NCI-H1694 (cell line): ENCODE measurements around the gene SCN4A.
"Not testable (repeated sequence)": the region's sequence is repeated elsewhere in the genome, so short reads cannot be mapped to it uniquely, and the experiment has no call there.

Experiments used
- DNase-seq: peaks from one replicate; lab custom pipeline; 2025; lab: John Stamatoyannopoulos, UW

Gene SCN4A

DNA sequence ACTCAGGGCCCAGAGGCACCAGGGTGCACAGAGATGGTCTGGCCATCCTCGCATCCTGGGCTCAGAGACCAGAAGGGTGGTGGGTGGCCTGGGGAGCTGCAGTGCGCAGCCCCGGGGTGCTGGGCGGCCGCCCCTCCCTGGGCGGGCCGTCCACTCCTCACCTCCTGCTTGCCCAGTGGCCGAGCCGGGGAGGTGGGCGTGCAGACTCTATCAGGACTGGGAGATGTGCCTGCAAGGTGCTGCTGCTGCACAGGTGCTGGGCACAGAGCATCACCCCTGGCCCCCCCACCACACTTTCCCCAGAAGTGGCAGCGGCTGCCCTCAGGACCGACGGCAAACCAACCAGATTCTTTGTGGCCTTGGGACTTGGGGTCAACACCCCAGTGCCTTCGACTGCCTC is at the start of gene SCN4A:
TSS of gene SCN4A (minus strand) at position 123 of the 400 bp plus-strand sequence. CDS start at position 46, 77 bp downstream.
- no peak for DNase-seq

DNA sequence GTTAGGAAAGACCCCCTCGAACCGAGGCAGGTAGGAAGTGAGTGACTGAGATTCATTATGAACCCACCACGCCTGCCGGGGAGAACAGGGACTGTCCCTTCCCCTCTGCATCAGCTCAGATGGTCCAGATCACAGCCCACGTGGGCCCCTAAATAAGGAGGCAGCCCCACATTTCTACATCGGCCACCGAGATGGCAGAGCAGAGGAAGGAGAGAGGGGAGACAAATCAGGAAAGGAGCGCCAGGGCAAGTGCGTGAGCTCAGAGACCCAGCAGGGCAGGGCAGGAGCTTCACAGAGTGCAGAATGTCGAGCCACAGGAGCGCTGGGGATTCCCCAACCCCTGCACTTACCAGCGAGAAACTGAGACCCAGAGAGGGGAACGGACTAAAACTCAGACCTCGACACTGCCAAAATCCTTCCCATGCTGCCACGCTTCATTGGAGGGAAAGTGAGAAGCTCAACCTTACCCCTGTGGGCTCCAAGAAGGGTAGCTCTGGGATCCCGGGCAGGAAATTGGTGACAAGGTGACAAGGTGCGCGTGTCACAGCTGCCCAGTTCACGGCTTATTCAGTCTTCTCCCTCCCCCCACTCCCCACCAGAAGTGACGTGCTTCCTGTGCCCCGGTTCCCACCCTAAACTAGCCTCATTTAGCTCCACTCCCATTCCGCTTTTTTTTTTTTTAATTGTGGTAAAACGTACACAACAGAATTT is 47.5 kb upstream of the SCN4A start, which contains the start of gene ICAM2:
TSS of gene ICAM2 (minus strand) at position 578 of the 711 bp plus-strand sequence. CDS start 13,942 bp downstream, outside the sequence.
- DNase-seq, result no peak

DNA sequence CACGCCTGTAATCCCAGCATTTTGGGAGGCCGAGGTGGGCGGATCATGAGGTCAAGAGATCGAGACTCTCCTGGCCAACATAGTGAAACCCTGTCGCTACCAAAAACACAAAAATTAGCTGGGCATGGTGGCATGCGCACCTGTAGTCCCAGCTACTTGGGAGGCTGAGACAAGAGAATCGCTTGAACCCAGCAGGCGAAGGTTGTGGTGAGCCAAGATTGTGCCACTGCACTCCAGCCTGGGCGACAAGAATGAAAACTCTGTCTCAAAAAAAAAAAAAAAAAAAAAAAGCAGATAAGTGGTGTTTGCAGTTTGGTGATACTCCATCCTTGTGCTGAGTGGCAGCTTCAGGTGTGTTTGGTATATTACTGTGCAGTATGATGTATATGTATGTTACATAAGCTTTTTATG is 46.8 kb upstream of the SCN4A start:
- DNase-seq, result not testable (repeated sequence)

DNA sequence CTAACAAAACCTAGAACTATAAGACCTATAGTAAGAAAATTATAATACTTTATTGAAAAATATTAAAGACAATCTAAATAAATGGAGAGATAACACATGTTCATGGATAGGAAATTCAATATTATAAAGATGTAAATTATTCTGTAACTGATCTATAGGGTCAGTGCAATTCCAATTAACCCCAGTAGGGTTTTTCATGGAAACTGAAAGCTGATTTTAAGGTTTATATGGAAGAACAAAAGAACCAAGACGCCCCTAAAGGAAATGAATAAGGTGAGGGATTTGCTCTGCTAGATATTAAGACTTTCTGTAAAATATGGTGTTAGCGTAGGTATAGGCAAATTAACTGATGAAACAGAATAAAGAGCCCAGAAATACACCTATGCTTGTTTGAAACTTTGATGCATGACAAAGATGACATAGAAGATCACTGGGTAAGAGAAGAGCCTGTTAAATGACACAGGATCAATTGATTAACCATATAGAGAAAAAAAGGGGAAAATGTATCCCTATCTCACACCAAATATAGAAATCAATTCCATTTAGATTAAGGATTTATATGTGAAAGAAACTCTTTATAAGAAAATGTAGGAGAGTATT is 44.8 kb upstream of the SCN4A start:
- no peak for DNase-seq

DNA sequence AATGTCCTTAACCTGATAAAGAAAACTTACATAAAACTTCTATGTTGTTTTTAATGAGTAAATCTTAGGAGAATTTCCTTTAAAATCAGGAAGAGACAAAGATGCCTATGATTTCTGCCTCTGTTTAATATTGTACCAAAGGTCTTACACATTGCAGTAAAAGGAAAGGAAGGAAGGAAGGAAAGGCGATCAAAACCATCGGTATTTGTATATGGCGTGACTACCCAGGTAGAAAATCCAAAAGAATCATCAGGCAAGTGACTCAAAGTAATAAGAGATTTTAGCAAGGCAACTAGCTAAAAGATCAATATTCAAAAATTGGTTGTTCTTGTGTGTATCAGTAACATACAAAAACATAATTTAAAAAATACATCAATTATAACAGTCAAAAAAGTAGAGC is 44.3 kb upstream of the SCN4A start:
- DNase-seq, result no peak

DNA sequence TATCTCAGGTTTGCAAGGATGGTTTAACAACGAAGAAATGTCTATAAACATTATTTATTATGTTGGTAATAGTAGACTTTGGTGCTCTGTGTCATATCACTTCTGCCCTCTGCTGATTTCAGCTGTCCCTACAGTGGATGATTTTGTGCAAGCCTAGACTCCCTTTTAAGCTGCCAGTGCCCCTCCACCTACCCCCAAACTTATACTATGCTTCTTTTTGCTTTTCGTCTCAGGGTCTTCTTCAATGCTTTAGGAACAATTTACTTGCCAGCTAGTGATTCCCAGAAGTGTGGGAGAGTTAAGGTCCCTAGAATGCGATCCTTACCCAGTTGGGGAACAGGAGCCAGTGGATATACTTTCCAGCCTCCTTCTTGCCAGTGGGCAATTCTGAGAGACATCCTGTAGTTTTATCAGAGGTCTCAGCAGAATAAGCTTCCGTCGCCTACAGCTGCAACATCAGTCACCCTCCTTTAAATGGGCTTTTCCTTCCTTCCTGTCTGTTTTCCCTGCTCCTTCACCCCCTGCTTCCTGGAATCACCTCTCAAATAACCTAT is 43.6 kb upstream of the SCN4A start:
- DNase-seq, result no peak

DNA sequence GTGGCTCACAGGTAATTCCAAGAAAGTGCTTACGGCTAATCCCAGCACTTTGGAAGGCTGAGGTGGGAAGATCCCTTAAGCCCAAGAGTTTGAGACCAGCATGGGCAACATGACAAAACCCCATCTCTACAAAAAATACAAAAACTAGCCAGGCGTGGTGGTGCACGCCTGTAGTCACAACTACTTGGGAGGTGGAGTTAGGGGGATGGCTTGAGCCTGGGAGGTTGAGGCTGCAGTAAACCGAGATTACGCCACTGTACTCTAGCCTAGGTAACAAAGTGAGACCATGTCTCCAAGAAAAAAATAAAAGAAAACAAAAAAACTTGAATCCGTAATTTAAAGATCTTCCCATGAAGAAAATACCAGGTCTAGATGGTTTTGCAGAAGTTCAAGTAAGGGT is 42.7 kb upstream of the SCN4A start:
- DNase-seq, result no peak

DNA sequence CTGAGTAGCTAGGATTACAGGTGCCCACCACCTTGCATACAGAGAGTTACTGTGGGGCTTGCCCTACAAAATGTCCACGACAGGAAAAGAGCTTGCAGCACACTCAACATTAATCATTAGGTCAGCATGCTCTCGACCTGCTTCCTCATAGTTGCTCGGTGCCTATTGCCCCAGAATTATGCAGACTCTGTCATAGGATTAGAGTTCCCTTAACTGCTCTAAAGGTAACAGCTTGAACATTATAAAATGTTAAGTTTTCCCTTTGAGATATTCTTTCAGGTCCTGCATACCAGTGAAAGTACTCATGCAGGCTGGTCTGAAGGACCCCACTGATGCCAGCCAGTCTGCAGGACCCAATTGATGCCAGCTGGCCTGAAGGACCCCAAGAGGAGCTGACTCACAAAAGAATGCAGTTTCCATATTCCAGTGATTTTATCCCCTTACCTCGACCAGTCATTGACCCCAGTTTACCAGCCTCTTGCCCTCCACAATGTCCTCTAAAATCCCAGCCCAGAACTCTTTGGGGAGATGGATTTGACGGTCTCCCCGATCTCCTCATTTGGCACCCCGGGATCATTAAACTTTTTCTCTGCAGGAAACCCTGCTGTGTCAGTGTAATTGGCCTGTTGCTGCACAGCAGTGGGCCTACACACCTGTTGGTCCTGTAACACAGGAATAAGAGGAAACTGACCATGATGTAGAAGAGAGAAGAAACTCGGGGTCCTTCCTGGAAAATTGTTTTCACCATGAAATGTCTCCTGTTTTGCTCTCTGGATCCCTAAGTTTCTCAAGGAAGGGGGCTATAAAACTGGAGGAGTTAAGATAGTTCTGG is 37.1 kb upstream of the SCN4A start:
- DNase-seq, result no peak

DNA sequence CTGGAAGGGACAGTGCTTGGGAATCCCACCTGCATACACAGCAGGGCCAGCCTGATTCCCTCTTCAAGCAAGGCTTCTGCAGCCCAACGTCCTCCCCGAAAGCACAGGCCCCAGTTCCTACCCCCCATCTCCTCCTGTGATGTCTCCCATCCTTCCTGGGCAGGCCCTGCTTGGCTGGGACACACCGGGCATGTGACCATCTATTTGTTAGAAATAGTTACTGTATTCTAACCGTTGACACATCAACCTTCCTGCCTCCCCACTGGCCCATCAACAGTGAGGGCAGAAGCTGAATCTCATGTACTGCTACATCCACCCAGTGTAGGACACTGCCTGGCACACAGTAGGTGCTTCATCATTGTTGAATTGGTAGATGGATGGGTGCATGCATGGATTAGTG is 36.1 kb upstream of the SCN4A start:
- no peak for DNase-seq

DNA sequence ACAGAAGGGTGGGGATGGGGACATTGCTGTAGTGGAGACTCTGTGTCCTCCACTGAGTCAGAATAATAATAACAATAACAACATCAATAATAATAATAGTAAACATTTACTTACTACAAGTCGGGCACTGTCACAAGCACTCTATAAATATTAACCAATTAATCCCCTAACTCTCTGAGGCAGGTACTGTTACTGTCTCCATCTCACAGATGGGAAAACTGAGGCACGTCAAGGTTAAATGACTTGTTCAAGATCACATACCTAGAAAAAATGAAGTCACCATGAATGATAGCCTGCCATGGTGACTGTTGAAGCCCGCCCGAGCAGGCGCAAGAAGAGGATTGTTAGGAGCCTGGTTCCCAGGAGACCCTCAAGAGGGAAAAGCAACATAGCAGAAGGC is 35.6 kb upstream of the SCN4A start:
- DNase-seq, result no peak

DNA sequence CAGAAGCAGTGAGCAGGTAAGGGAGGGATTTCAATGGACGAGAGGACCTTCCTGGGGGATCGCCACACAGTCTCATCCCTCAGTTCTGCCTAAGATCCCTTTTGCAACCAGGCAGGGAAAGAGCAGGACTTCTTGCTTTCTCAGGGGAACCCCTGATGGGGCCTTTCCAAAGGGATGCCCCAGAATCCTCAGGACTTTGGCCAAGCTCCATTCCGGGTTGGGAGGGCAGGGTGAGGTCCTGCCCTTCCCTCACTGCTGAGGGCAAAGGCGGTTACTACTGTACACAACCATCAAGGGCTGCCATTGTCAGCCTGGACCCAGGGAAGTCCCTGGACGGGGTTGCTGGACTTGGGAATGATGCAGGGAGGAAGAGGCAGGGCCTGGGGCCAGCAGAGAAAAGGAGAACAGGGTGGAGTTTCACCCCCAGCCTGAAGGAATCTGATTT is 35.1 kb upstream of the SCN4A start:
- DNase-seq, result no peak

DNA sequence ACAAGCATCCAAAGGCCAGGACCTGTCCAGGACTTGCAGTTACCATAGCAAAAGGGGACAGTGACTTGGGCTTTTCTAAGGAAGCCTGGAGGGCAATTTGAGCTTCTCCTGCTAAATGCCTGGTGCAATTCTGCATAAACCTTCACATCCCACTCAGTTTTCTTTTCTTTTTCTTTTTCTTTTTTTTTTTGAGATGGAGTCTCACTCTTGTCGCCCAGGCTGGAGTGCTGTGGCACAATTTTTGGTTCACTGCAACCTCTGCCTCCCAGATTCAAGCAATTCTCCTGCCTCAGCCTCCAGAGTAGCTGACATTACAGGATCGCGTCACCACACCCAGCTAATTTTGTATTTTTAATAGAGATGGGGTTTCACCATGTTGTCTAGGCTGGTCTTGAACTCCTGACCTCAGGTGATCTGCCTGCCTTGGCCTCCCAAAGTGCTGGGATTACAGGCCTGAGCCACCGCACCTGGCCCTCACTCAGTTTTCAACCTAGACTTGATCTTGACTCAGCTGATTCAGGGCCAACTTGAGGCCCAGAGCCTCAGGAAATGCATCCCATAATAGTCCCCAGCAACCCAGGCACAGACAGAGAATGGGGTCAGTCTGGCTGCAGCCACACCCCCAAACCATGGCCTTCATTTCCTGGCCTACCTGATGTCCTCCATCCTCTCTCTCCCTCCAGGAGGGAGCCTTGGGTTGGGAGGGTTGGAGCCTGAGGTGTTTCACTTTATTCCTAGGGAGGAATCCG is 34.5 kb upstream of the SCN4A start:
- DNase-seq, result not testable (repeated sequence)

DNA sequence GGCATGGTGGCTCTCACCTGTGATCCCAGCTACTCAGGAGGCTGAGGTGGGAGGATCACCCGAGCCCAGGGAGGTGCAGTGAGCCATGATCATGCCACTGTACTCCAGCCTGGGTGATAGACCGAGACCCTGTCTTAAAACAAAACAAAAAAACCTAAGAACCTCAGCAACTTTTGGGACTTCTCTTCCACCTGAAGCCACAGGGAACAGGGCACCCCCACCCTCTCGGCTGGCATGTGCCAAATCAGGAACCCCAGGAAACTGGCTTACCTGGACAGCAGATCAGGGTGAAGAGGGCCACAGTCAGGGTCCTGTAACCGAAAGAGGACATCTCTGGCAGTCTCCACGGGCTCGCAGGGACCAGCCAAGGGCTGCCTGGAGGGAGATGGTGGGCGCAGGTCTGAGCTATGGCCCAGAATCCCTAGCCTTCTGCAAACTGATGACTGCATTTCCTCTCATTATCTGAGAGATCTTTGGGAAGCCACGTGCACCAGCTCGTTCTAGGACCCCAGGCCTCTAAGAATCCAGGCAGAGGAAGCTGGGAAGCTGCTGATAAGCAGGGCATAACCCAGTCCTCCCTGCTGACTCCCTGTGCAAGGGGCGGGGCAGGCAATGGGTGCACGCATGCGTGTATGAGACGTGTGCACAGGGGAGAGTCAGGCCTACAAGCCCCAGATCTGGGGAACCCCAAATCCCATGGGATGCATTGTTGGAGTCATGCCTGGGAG is 33.8 kb upstream of the SCN4A start:
- DNase-seq, result no peak

DNA sequence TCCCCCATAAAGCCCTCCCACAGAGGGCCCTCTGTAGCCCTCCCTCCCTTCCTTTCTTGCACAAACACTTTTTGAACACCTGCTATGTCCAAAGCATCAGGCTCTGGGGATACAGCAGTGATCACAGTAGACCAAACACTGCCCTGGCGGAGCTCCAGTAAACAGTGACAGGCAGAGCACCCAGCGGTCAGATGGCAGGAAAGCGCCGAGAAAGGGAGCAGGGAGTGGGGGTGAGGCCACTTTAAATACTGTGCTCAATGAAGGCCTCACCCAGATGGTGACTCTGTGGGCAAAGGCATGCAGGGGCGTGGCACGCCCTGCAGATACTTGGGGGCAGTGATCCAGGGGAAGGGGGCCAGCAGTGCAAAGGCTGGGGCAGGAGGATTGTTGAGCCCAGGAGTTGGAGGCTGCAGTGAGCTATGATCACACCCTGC is 33.0 kb upstream of the SCN4A start:
- no peak for DNase-seq

DNA sequence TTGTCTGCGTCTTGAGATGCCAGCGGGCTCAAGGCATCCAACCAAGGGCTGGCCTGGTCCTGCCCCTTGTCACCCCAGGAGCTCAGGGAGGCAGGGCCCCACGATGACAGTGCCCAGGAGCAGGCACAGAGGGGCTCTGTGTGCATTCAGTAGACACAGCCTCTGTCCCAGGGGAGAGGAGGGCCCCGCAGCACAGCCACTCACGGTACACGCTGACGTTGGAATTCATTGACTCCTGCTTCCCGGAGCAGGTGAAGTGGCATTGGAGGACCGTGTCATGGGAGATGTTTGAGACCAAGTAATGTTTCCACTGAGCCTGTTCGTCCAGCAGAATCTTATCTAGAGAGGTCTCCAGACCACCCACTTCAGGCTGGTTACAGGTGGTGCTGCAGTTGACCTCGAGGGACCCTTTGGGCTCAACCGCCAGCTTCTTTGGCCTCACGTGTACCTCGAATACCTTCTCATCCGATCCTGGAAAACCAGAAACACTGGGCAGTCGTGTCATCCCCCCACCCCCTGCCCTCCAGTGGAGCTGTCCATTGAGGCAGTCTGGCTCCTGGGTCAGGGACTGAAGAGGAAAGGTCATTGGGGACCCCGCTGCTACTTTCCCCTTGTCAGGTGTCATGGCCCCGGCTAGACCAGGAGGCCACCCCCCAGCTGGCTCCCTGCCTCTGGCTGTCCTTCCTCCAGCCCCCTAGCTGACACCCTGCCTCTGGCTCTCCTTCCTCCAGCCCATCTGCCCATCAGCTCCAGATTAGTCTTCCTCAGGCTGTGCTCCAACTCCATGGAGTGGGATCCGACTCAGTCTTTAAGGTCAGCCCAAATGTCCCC is 32.4 kb upstream of the SCN4A start:
- no peak for DNase-seq

DNA sequence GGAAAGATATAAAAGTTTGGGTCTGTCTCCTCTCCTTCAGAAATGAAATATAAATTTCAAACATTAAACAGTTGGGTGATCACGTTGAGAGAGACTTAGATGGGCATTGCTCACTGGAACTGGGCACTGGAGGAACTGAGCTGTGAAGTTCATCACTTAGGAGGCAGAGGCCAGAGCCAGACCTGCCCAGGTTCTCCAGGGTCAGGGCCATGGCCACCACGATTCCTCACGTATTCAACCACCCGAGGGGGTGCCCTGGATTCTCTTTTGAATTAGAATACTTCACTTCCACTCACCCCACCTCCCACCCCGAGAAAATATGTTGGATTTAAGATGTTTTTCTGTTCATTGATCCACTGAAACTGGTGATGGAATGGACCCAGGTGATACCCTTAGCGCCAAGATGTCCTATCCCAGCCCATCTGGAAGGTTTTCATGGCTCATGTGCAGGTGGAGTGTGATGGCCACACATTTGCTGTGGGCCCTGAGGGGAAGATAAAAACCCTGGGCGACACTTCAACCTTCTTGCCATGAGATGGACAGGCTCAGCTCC is 31.6 kb upstream of the SCN4A start:
- no peak for DNase-seq

DNA sequence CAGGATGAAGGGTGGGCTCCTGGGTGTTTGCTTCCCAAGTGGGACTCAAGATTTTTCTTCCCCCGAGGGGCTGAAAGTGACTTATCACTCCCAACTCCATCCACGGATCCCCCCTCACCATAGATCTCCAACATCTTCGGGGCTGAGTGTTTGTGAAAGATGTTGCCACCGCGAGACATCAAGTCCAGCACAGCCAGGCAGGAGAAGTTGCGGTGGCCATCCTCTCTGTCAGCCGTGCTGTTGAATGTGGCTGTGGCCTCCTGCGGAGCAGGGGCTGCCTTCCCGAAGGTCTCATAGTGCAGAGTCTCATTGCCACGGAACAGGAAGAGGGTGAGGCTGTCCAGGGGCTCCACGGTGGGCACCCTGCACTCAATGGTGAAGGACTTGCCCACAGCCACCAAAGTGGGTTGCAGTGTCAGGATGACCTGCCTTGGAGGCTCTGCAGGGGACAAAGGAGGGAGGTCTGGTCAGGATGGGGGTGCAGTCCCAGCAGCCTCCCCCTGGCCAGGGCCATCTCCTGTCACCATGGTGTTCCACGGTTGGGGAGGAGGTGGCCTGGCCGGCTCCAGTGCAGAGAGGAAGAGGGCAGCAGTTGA is 30.9 kb upstream of the SCN4A start:
- DNase-seq, result no peak

DNA sequence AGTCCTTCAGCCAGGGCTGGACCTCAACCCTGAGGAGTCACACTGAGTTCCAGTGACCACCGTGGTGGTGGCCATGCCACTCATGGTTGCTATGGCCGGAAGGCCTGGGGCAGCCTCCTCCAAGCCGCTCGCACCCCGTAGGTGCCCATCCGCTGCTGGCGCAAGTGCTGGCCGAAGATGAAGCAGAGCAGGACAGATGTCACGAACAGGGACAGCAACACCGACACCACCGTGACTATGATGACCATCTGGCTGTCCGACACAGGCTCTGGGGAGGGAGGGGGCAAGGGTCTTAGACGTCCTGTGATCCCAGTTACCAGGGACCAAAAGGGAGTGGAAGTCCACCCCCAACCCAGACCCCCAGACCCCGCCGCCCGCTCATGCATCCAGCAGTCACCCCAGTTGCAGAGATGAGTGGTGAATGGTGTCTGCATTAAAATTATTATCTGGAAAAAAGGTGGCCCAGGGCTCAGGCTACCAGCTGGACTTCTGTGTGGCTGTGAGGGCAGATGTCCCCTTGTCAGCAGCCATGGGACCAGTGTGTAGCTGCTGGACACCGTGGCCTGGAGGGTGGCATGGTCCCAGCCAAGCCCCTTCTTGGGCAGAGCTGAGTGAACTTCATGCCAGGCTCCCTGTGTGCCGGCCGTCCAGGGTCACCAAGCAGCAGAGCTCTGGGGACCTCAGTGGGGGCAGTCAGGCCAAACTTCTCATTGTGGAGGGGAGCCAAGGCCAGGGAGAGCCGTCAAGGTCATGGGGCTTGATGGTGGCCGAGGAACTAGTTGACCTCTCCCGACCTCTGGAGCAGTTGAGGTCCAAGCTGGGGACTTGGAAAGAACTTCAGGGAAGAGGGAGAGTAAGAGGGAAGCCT is 30.2 kb upstream of the SCN4A start:
- DNase-seq, result no peak
